Mammary epithelial cell (primary cell): ENCODE data around the gene CCDC80.

Experiments
- CTCF ChIP-seq, 2 donors: IDR thresholded peaks in 1 of 2; conservative IDR thresholded peaks in 1 of 2; 2 replicates each; pipeline ENCODE4 v1.5.1; 2011 to 2012; ENCODE audit warnings: inconsistent platforms in 2 of 2, low read length in 2 of 2, mild to moderate bottlenecking in 2 of 2, control low read depth in 1 of 2, low read depth in 1 of 2; ENCODE audit not compliant: insufficient read depth in 1 of 2; ENCODE audit errors: extremely low read depth in 1 of 2
- EZH2 ChIP-seq: IDR thresholded peaks from 2 replicates; pipeline ENCODE4 v1.6.1; 2012; ENCODE audit warnings: low read length, inconsistent platforms, borderline replicate concordance

- no peak for TF ChIP-seq CTCF (conservative IDR thresholded peaks at IDR 0.05 in 1 of 2, IDR thresholded peaks at IDR 0.05 in 1 of 2; ENCODE audit: extremely low read depth in 1 of 2, insufficient read depth in 1 of 2, low read depth in 1 of 2, low read length in 2 of 2)
- TF ChIP-seq EZH2, result no peak
Measured at GRCh38 chr3:112643621-112644240, 2.8 kb upstream of the CCDC80 start.
